ENCODE measurements around the gene DENND1A. TPM values are rescaled to one million over a fixed set of nuclear protein-coding genes. Genes with fewer than 3 reads are reported as not detected.
"Not testable (repeated sequence)": the region's sequence is repeated elsewhere in the genome, so short reads cannot be mapped to it uniquely, and the experiment has no call there.

DENND1A gene
- total RNA-seq, 1 donor from 2014 or later: 37.3 TPM

- no peak for DNase-seq
These were observed 519.5 kb downstream of the DENND1A start for GRCh38 chr9:123410281-123410910.

- DNase-seq: no peak
These were observed 521.3 kb downstream of the DENND1A start for GRCh38 chr9:123408313-123409262.

GRCh38 chr9:123407217-123407851, 522.6 kb downstream of the DENND1A start:
- DNase-seq: no peak

GRCh38 chr9:123406691-123407216, 523.2 kb downstream of the DENND1A start:
- no peak for DNase-seq

GRCh38 chr9:123406016-123406415, 523.9 kb downstream of the DENND1A start:
- DNase-seq: no peak

- no peak for DNase-seq
These were observed 526.9 kb downstream of the DENND1A start for GRCh38 chr9:123402981-123403509.

- DNase-seq: peak; percentile 16
These were observed 527.9 kb downstream of the DENND1A start for GRCh38 chr9:123401879-123402513.

- DNase-seq: no peak
These were observed 528.9 kb downstream of the DENND1A start for GRCh38 chr9:123400926-123401503.

GRCh38 chr9:123399803-123400378, 530.0 kb downstream of the DENND1A start:
- no peak for DNase-seq

GRCh38 chr9:123398938-123399337, 531.0 kb downstream of the DENND1A start:
- not testable (repeated sequence) for DNase-seq

- no peak for DNase-seq
These were observed 532.0 kb downstream of the DENND1A start for GRCh38 chr9:123397975-123398374.

GRCh38 chr9:123395689-123396511, 534.0 kb downstream of the DENND1A start:
- DNase-seq: no peak

GRCh38 chr9:123395276-123395688, 534.6 kb downstream of the DENND1A start:
- no peak for DNase-seq

- DNase-seq: no peak
These were observed 535.4 kb downstream of the DENND1A start for GRCh38 chr9:123394291-123395235.

- no peak for DNase-seq
These were observed 537.1 kb downstream of the DENND1A start for GRCh38 chr9:123392802-123393201.

GRCh38 chr9:123391946-123392345, 538.0 kb downstream of the DENND1A start:
- DNase-seq: no peak

- DNase-seq: no peak
These were observed 538.7 kb downstream of the DENND1A start for GRCh38 chr9:123391233-123391632.

- no peak for DNase-seq
These were observed 539.4 kb downstream of the DENND1A start for GRCh38 chr9:123390337-123391135.
